VCaP (cell line): Measurements from ENCODE around the gene MAN2C1.

Experiments used
- H3K27ac ChIP-seq: fragments of 450-650 bp; 2 replicates; pipeline ENCODE4 v1.5.1; 2017
- TF ChIP-seq, protein P1 (sequence below): fragments of 450-650 bp; conservative IDR thresholded peaks from 2 replicates; pipeline ENCODE4 v1.5.1; 2017; ENCODE audit warnings: mild to moderate bottlenecking, moderate library complexity

The MAN2C1 gene

GRCh38 chr15:75360391-75360790 is 8.0 kb downstream of the MAN2C1 start:
- no peak overlapping the region for H3K27ac ChIP-seq
- TF ChIP-seq, protein P1, sequence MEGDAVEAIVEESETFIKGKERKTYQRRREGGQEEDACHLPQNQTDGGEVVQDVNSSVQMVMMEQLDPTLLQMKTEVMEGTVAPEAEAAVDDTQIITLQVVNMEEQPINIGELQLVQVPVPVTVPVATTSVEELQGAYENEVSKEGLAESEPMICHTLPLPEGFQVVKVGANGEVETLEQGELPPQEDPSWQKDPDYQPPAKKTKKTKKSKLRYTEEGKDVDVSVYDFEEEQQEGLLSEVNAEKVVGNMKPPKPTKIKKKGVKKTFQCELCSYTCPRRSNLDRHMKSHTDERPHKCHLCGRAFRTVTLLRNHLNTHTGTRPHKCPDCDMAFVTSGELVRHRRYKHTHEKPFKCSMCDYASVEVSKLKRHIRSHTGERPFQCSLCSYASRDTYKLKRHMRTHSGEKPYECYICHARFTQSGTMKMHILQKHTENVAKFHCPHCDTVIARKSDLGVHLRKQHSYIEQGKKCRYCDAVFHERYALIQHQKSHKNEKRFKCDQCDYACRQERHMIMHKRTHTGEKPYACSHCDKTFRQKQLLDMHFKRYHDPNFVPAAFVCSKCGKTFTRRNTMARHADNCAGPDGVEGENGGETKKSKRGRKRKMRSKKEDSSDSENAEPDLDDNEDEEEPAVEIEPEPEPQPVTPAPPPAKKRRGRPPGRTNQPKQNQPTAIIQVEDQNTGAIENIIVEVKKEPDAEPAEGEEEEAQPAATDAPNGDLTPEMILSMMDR, result no peak

GRCh38 chr15:75359537-75360250 is 8.7 kb downstream of the MAN2C1 start:
- TF ChIP-seq, protein P1, result no peak
- no peak overlapping the region for H3K27ac ChIP-seq

- TF ChIP-seq, protein P1, result no peak
These were observed 9.5 kb downstream of the MAN2C1 start for GRCh38 chr15:75358771-75359536.

GRCh38 chr15:75357976-75358673 is 10.3 kb downstream of the MAN2C1 start:
- TF ChIP-seq, protein P1, result no peak
- H3K27ac ChIP-seq, result no peak overlapping the region

More at GRCh38 chr15:75358771-75359536, 9.5 kb downstream of the MAN2C1 start:
- H3K27ac ChIP-seq, result no peak overlapping the region

- TF ChIP-seq, protein P1, result no peak
- H3K27ac ChIP-seq, result no peak overlapping the region
These were observed 11.9 kb downstream of the MAN2C1 start for GRCh38 chr15:75356517-75356916.

- TF ChIP-seq, protein P1, result no peak
- no peak overlapping the region for H3K27ac ChIP-seq
These were observed 12.4 kb downstream of the MAN2C1 start for GRCh38 chr15:75356006-75356405.

GRCh38 chr15:75355369-75355768 is 13.0 kb downstream of the MAN2C1 start:
- TF ChIP-seq, protein P1, result no peak
- no peak overlapping the region for H3K27ac ChIP-seq
